ENCODE results near the gene CRACR2B. TPM values are rescaled to one million over a fixed set of nuclear protein-coding genes. Genes with fewer than 3 reads are reported as not detected.

The CRACR2B gene
- total and polyA plus RNA-seq, 2 of the 8 experiments (the other 6 are each of a cell fraction or from before 2014, with no cell fraction given), result 18.2 to 26.4 TPM

- TF ChIP-seq CHD7 (IDR thresholded peaks at IDR 0.05; ENCODE audit: insufficient replicate concordance, low read length) (no peak), JUN (IDR thresholded peaks at IDR 0.05; ENCODE audit: low read depth, low read length) (no peak), SP4 (IDR thresholded peaks at IDR 0.05; ENCODE audit: low read length) (no peak), NRF1 (IDR thresholded peaks at IDR 0.05; ENCODE audit: low read depth, low read length) (no peak), SP1 (IDR thresholded peaks at IDR 0.05; ENCODE audit: low read depth, low read length) (0 out of 2 replicates have a peak, but pooled peaks have one; percentile 42), CEBPB (IDR thresholded peaks at IDR 0.05; ENCODE audit: low read depth, low read length) (no peak), RBBP5 (IDR thresholded peaks at IDR 0.05; ENCODE audit: borderline replicate concordance, low read depth, low read length) (no peak), RNF2 (IDR thresholded peaks at IDR 0.05; ENCODE audit: borderline replicate concordance, low read depth, low read length, missing control alignments, poor library complexity, severe bottlenecking) (no peak), BACH1 (IDR thresholded peaks at IDR 0.05; ENCODE audit: low read length) (no peak), POLR2A (IDR thresholded peaks at IDR 0.05; ENCODE audit: control extremely low read depth in 1 of 2, low read depth in 2 of 2, low read length in 2 of 2) (peak in 1 of 2 experiments; percentile 53; a peak in 2 of 3 replicates), FOSL1 (IDR thresholded peaks at IDR 0.05; ENCODE audit: insufficient read depth, low read depth, low read length) (no peak), HDAC6 (IDR thresholded peaks at IDR 0.05; ENCODE audit: low read depth, low read length) (no peak), CHD2 (IDR thresholded peaks at IDR 0.05; ENCODE audit: low read length) (no peak)
These were observed 44.1 kb upstream of the CRACR2B start (continued) for GRCh38 chr11:783581-784015.

Data from H1 (cell line).